GM18909 (cell line): ENCODE results near the gene TSC22D1.

Source experiments
- ATAC-seq: cut with Tn5 transposase; IDR thresholded peaks from one replicate; pipeline ENCODE4 v1.9.1; 2021; ENCODE audit warnings: mild to moderate bottlenecking; ENCODE audit not compliant: unreplicated experiment, poor library complexity

Gene TSC22D1

DNA sequence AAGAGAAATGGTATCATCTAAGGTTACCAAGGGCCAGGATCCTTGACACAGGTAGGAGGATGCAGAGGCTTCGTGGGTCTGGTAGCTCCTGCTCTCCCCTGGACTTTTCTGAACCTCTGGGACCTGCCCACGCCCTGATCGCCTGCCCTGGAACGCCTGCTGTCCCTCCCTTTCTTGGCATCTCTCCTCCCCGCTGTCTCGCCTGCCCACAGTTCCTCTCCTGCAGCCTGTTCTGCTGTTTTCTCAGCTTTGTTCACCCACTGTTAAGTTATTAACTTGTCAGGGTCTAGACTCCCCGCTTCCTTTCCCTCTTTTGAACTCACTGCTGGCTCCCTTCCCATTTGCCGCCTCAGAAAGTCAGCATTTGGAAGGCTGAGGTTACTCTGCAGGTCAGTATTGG is 182.7 kb downstream of the TSC22D1 start:
- ATAC-seq, result no peak

DNA sequence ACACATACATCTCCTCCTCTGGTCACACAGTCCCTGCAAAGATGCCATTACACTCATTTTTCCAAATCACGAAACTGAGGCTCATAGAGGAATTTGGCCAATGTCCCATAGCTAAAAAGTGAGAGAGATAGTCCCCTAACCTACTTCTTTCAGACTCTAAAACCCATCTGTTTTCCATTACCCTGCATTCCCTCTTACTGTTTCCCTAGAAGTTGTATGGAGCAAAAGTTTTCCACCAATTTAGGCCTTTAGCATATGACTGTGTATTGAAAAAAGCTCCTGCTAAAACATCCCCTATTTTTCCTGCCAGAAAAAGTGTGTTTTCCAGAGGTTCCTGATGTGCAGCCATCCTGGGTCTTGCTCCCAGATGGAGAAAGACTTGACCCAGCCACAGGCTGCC is 186.3 kb downstream of the TSC22D1 start:
- no peak for ATAC-seq

DNA sequence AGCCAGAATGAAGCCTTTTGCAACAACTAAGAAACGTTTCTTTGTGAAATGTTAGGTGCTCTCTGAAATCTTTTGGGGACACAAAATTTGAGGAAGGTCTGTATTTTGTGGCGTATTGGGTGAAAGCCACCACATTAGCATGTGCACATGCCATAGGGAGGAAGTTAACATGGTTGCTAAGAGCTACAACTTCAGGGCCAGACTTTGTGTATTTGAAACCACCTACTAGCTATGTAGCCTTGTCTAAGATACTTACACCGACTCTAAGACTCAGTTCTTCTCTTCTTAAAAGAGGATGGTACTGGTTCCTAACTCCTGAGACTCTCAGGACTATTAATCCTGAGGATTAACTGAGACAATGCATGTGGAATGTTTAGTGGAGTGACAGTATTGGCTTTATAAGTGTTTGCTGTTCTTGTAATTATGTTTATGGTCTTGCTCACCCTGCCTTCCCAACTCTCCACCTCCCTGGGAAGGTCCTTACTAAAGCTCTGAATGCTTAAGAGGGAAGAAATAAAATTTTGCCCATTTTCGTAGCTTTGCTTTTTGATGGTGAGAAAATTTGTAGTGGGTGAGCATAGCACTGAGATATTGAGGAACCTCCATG is 187.0 kb downstream of the TSC22D1 start:
- ATAC-seq, result no peak

DNA sequence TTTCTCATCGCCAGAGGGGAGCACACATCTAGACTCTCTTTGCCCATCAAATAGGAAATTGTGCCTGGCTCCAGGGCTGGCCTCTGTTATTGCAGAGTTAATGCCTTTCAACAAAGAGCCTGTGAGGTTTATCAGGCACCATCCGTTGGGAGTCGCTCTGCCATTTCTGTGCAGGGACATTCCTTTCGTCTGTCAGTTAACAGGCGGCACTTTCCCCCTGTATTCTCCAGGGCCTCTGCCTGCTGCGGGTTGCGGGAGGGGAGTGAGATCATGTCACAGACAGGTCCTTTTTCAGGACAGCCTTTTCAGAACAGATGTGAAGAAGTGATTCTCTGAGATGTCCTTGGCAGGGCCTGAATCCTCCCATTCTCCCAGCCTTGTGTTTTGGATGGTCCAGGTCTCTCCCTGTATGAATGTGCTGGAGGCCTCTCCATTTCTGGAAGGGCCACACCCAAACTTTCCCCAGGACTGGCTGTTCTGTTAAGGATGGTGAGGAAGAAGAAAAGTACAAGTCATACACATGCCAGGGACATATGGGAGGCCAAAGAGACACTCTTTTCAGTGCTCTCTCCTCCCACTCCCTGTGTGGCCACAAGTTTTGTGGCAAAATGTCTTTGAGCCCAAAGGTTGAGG is 187.6 kb downstream of the TSC22D1 start:
- ATAC-seq, result no peak

DNA sequence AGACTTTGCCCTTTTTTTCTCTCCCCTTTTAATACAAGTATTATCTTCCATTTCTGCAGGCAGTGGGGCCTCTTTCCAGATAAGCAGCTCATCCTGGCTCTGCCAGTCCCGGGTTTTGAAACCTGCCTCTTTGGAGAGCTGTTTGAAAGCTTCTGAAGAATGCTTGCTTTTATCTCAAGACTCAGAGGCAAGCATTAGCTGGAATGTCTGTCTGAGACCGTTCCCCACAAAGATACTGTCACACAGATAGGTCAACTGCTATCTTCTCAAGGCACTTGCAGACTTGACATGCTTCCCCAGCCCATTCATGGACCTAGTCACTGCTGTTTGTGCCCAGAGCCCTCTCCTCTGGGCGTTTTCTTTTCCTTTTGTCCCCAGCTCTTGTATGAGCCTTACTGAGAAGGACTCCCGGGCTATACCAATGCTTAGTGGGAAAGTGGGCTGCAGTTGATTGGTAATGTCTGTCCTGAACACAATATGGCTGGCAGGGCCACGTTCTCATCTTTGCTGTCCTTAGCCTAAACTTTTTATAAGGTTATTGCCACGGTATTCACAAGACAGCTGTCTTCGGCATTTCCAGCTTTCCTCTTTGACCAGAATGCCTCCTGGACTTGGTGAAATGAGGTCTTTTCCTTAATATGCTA is 189.1 kb downstream of the TSC22D1 start:
- no peak for ATAC-seq

DNA sequence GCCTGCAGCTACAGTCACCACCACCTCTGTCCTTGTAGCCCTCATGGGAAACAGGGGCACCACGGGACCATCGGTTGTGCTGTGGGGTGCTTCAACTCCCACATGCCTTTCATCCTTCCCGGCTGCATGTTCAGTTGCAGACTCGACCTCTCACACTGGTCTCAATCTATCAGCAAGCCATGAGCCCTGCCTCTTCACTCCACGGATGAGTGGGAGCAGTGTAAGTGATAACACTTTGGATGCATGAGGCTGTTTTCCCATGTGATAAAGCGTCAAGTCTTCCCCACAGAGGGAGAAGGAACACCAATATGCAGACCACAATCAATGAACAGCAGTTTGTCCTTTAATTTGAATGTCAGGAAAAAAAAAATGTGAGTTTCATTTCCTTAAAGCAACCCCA is 190.3 kb downstream of the TSC22D1 start:
- ATAC-seq, result no peak

DNA sequence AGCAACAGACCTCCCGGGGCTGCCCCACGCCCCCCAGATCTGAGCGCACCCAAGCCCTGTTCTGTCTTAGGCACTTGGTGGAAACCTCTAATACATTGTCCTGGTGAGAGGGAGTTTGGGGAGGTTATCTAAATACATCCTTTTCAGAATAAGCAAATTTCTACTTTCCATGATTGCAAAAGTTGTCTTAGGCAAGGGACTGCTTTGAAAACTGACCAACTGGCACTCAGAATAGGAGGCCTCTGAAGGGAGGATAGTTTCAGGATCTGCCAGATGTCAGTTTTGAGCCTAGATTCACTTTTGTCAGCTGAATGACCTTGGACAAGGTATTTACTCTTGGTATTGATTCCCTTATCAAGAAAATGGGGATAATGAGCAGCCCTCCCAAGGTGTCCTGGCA is 190.7 kb downstream of the TSC22D1 start:
- ATAC-seq, result no peak

DNA sequence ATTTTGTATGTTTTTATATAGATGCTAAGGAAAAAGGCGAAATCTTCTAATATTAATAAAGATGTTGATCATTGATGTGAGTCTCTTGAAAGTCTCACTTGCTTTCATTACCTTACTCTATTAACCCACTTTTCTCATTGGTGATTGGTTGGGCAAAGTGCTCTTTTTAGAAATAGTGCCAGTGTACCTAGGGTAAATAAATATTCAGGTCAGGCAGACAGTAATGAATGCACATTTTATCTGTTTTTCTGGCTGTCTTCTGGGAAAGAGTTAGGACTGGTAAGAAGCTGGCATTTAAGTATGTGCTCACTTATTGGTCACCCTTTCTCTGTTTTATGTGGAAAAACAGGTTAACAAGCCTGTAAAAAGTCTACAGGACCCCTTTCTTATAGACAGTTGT is 191.4 kb downstream of the TSC22D1 start:
- no peak for ATAC-seq

DNA sequence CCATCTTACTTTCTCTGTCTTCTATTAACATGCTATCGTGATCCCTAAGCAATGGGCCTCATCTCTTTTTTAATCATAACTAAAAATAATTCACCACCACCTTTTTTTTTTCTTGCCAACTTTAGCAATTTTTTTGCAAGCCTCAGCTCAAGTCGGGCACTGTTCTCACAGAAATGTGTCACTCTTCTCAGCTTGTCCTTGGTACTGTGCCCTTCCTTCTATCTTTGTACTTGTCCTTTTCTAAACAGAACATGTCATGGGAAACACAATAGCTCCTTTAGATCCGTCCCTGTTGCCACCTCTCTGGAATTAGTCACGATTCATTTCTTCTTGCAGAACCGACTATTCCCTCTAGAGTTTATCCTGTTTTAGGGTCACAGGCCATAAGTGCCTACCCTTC is 192.2 kb downstream of the TSC22D1 start:
- ATAC-seq, result no peak

DNA sequence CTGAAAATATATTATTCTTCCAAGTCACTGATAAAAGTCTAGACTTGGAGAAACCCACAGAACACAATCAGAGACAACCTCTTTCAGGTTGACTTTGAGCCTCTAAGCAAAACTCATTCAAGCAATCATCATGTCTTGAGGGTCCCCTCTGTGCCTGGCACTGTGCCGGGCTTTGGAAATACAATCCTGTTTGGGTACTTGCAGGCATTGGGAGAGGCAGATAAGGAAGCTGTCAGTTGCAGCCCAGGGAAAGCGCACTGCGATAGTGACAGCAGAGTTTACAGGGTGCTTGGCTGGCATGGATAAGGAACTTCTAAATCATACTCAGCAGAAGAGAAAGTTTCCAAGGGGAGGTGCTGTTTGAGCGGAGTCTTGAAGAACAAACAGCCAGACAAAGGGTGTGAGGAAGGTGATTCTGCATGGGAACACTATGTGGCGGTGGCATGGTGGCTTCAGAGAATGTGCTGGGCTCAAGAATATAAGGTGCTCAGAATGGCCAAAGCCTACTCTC is 193.4 kb downstream of the TSC22D1 start:
- ATAC-seq, result no peak
